ENCODE measurements around the gene MBD5. TPM values are rescaled to one million over a fixed set of nuclear protein-coding genes. Genes with fewer than 3 reads are reported as not detected.

The MBD5 gene
- total RNA-seq, 2 donors from 2014 or later = 38.2 to 44.7 TPM

GRCh38 chr2:148096012-148096411, 75.1 kb downstream of the MBD5 start:
- no peaks in the 10 kb centered on the region for H3K4me1 ChIP-seq (replicated peaks)
- intact Hi-C loops (cut with DNase I) = no loop called here
- no peaks in the 10 kb centered on the region for H3K9me3 ChIP-seq
- H3K27ac ChIP-seq = no peak overlapping the region
- no peak for DNase-seq (ENCODE audit: low spot score)
- no peaks in the 10 kb centered on the region for H3K27me3 ChIP-seq (replicated peaks; ENCODE audit: insufficient read depth)
- H3K36me3 ChIP-seq = no peaks in the 10 kb centered on the region
- TF ChIP-seq POLR2AphosphoS5 (IDR thresholded peaks at IDR 0.05) (no peak), CTCF (IDR thresholded peaks at IDR 0.05) (no peak), POLR2A (IDR thresholded peaks at IDR 0.05) (no peak)
- H3K4me3 ChIP-seq = no peak overlapping the region

GRCh38 chr2:148102641-148103040, 81.8 kb downstream of the MBD5 start:
- TF ChIP-seq CTCF (IDR thresholded peaks at IDR 0.05) (no peak), POLR2AphosphoS5 (IDR thresholded peaks at IDR 0.05) (no peak), POLR2A (IDR thresholded peaks at IDR 0.05) (no peak)
- Histone ChIP-seq H3K4me3 (no peak overlapping the region), H3K27ac (no peak overlapping the region), H3K36me3 (no peaks in the 10 kb centered on the region), H3K4me1 (replicated peaks) (no peaks in the 10 kb centered on the region), H3K27me3 (replicated peaks; ENCODE audit: insufficient read depth) (no peaks in the 10 kb centered on the region), H3K9me3 (no peaks in the 10 kb centered on the region)
- intact Hi-C loops (cut with DNase I) = no loop called here
- no peak for DNase-seq (ENCODE audit: low spot score)
- WGBS = 11% methylated on average over 1 of the region's 1 CpG

- no peak overlapping the region for H3K27ac ChIP-seq
- no peaks in the 10 kb centered on the region for H3K4me1 ChIP-seq (replicated peaks)
- no peaks in the 10 kb centered on the region for H3K36me3 ChIP-seq
- DNase-seq (ENCODE audit: low spot score) = no peak
- H3K9me3 ChIP-seq = no peaks in the 10 kb centered on the region
- no peaks in the 10 kb centered on the region for H3K27me3 ChIP-seq (replicated peaks; ENCODE audit: insufficient read depth)
- no peak overlapping the region for H3K4me3 ChIP-seq
- TF ChIP-seq POLR2A (IDR thresholded peaks at IDR 0.05) = no peak
- no peak for TF ChIP-seq CTCF (IDR thresholded peaks at IDR 0.05)
- TF ChIP-seq POLR2AphosphoS5 (IDR thresholded peaks at IDR 0.05) = no peak
- intact Hi-C loops (cut with DNase I) = no loop called here
Observed at GRCh38 chr2:148103946-148104345, 83.1 kb downstream of the MBD5 start.

GRCh38 chr2:148106331-148106730, 85.4 kb downstream of the MBD5 start:
- Histone ChIP-seq H3K4me3 (no peak overlapping the region), H3K27me3 (replicated peaks; ENCODE audit: insufficient read depth) (no peaks in the 10 kb centered on the region), H3K36me3 (no peaks in the 10 kb centered on the region), H3K9me3 (no peaks in the 10 kb centered on the region), H3K4me1 (replicated peaks) (no peaks in the 10 kb centered on the region), H3K27ac (no peak overlapping the region)
- TF ChIP-seq POLR2AphosphoS5 (IDR thresholded peaks at IDR 0.05) = no peak
- TF ChIP-seq CTCF (IDR thresholded peaks at IDR 0.05) = no peak
- no peak for TF ChIP-seq POLR2A (IDR thresholded peaks at IDR 0.05)
- intact Hi-C loops (cut with DNase I) = no loop called here
- DNase-seq (ENCODE audit: low spot score) = no peak

GRCh38 chr2:148108385-148108784, 87.5 kb downstream of the MBD5 start:
- Histone ChIP-seq H3K27ac (no peak overlapping the region), H3K4me1 (replicated peaks) (no peaks in the 10 kb centered on the region), H3K9me3 (no peaks in the 10 kb centered on the region), H3K4me3 (no peak overlapping the region), H3K36me3 (no peaks in the 10 kb centered on the region), H3K27me3 (replicated peaks; ENCODE audit: insufficient read depth) (no peaks in the 10 kb centered on the region)
- no peak for DNase-seq (ENCODE audit: low spot score)
- 92% methylated on average over 5 of the region's 5 CpGs for WGBS
- no peak for TF ChIP-seq POLR2A (IDR thresholded peaks at IDR 0.05)
- no peak for TF ChIP-seq CTCF (IDR thresholded peaks at IDR 0.05)
- no peak for TF ChIP-seq POLR2AphosphoS5 (IDR thresholded peaks at IDR 0.05)
- intact Hi-C loops (cut with DNase I) = no loop called here

Data from prostate gland (tissue), 2 donors.